Ascending aorta (tissue), 2 donors: ENCODE data around the gene PRKCA. TPM values are rescaled to one million over a fixed set of nuclear protein-coding genes. Genes with fewer than 3 reads are reported as not detected.

Source experiments
- DNase-seq, 2 donors: peaks; one replicate each; pipeline ENCODE4 v3.0.0-alpha.2; 2019; ENCODE audit warnings: low spot score in 2 of 2
- H3K27ac ChIP-seq, 2 donors: fragments of 200-600 bp; sonication (generic); one replicate each; pipeline ENCODE4 v1.5.1; 2016 to 2017; ENCODE audit warnings: mild to moderate bottlenecking in 1 of 2
- H3K27me3 ChIP-seq: fragments of 200-600 bp; sonication (generic); one replicate; pipeline ENCODE4 v1.5.1; 2017
- H3K36me3 ChIP-seq, 2 donors: fragments of 200-600 bp; sonication (generic); one replicate each; pipeline ENCODE4 v1.5.1; 2016
- H3K4me1 ChIP-seq, 2 donors: fragments of 200-600 bp; sonication (generic); one replicate each; pipeline ENCODE4 v1.5.1; 2016 to 2017; ENCODE audit warnings: mild to moderate bottlenecking in 1 of 2
- H3K4me3 ChIP-seq, 2 donors: fragments of 200-600 bp; sonication (generic); one replicate each; pipeline ENCODE4 v1.5.1; 2016 to 2017; ENCODE audit warnings: mild to moderate bottlenecking in 1 of 2
- H3K9me3 ChIP-seq, 2 donors: fragments of 200-600 bp; sonication (generic); one replicate each; pipeline ENCODE4 v1.5.1; 2016
- intact Hi-C: fragments of 100-400 bp; cut with DNase I; formaldehyde crosslinking; loops from one replicate; pipeline ENCODE4 v1.15.1; 2023
- total RNA-seq: library from RNA; depleted of rRNA; stranded (reverse); fragments of >200 nt; gene quantifications from one replicate; pipeline ENCODE4 v1.1.0, GENCODE V29; 2016
- TF ChIP-seq, protein P1 (sequence below), 3 experiments: fragments of 200-600 bp in 2 of 3; fragments of 450-650 bp in 1 of 3; sonication (generic) in 2 of 3; IDR thresholded peaks; one replicate each; pipeline ENCODE4 v1.5.1; 2016 to 2019; ENCODE audit warnings: antibody characterized with exemption in 3 of 3, mild to moderate bottlenecking in 1 of 3, moderate library complexity in 1 of 3

The PRKCA gene
- total RNA-seq, 1 donor from 2014 or later = 3.2 TPM

GRCh38 chr17:66423056-66423955, 120.9 kb downstream of the PRKCA start:
- Histone ChIP-seq H3K36me3 (no peaks in the 10 kb centered on the region), H3K4me1 (no peaks in the 10 kb centered on the region), H3K27me3 (no peaks in the 10 kb centered on the region), H3K9me3 (no peaks in the 10 kb centered on the region), H3K4me3 (no peak overlapping the region), H3K27ac (no peak overlapping the region)
- no peak for DNase-seq
- TF ChIP-seq, protein P1, sequence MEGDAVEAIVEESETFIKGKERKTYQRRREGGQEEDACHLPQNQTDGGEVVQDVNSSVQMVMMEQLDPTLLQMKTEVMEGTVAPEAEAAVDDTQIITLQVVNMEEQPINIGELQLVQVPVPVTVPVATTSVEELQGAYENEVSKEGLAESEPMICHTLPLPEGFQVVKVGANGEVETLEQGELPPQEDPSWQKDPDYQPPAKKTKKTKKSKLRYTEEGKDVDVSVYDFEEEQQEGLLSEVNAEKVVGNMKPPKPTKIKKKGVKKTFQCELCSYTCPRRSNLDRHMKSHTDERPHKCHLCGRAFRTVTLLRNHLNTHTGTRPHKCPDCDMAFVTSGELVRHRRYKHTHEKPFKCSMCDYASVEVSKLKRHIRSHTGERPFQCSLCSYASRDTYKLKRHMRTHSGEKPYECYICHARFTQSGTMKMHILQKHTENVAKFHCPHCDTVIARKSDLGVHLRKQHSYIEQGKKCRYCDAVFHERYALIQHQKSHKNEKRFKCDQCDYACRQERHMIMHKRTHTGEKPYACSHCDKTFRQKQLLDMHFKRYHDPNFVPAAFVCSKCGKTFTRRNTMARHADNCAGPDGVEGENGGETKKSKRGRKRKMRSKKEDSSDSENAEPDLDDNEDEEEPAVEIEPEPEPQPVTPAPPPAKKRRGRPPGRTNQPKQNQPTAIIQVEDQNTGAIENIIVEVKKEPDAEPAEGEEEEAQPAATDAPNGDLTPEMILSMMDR (IDR thresholded peaks at IDR 0.05) = no peak
- intact Hi-C loops = no loop called here

DNA sequence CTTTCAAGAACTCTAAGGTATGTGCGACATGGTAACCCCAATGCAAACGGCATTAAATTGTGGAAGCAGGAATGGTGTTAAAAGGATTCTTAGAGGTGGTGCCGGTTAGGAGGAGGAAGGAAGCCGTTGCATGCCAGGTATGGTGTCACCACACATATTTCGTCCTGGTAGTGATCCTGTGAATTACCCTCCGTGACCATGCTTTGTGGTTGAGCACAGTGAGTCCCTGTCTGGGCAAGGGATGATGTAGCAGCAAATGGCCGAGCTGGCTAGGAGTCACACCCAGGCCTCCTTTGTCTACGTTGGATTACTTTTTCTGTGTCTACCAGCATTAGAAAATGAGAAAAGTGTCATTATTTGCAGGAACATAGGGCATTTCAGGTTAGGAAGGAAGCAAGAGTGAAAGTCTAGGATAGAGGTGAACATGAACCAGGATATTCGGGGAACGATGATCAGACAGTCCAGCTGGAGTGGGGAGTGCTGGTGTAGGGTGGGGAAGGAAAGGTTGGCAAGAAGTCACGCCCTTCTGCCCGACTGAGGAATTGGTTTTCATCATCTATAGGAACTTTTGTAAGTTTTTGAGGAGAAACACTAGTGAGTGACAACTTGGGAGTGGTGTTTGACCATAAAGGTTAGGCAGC, 123.5 kb downstream of the PRKCA start:
- H3K4me3 ChIP-seq = no peak overlapping the region
- intact Hi-C loops = no loop called here
- H3K4me1 ChIP-seq = no peaks in the 10 kb centered on the region
- no peaks in the 10 kb centered on the region for H3K9me3 ChIP-seq
- no peak for DNase-seq
- no peaks in the 10 kb centered on the region for H3K36me3 ChIP-seq
- no peak overlapping the region for H3K27ac ChIP-seq
- TF ChIP-seq, protein P1 (IDR thresholded peaks at IDR 0.05) = no peak
- no peaks in the 10 kb centered on the region for H3K27me3 ChIP-seq

GRCh38 chr17:66426397-66427033, 124.1 kb downstream of the PRKCA start:
- Histone ChIP-seq H3K4me1 (peaks cover 0 to under 1% of the 10 kb centered on the region in 2 donors), H3K36me3 (no peaks in the 10 kb centered on the region), H3K9me3 (no peaks in the 10 kb centered on the region), H3K4me3 (no peak overlapping the region), H3K27me3 (no peaks in the 10 kb centered on the region), H3K27ac (no peak overlapping the region)
- TF ChIP-seq, protein P1 (IDR thresholded peaks at IDR 0.05) = no peak
- intact Hi-C loops = no loop called here
- DNase-seq = no peak

- TF ChIP-seq, protein P1 (IDR thresholded peaks at IDR 0.05) = no peak
- Histone ChIP-seq H3K9me3 (no peaks in the 10 kb centered on the region), H3K4me3 (no peak overlapping the region), H3K4me1 (peaks cover 0 to 4% of the 10 kb centered on the region in 2 donors), H3K36me3 (no peaks in the 10 kb centered on the region), H3K27ac (no peak overlapping the region), H3K27me3 (no peaks in the 10 kb centered on the region)
- intact Hi-C loops = no loop called here
- DNase-seq = no peak
Measured at GRCh38 chr17:66427134-66427533, 124.7 kb downstream of the PRKCA start.

- no peak overlapping the region for H3K4me3 ChIP-seq
- H3K9me3 ChIP-seq = no peaks in the 10 kb centered on the region
- intact Hi-C loops = no loop called here
- H3K27me3 ChIP-seq = no peaks in the 10 kb centered on the region
- DNase-seq = no peak
- TF ChIP-seq, protein P1 (IDR thresholded peaks at IDR 0.05) = no peak
- peaks cover 0 to 4% of the 10 kb centered on the region in 2 donors for H3K4me1 ChIP-seq
- no peak overlapping the region for H3K27ac ChIP-seq
- no peaks in the 10 kb centered on the region for H3K36me3 ChIP-seq
Measured at GRCh38 chr17:66429680-66430079, 127.3 kb downstream of the PRKCA start.
